Measurements from ENCODE around the gene HAUS5.

The HAUS5 gene

DNA sequence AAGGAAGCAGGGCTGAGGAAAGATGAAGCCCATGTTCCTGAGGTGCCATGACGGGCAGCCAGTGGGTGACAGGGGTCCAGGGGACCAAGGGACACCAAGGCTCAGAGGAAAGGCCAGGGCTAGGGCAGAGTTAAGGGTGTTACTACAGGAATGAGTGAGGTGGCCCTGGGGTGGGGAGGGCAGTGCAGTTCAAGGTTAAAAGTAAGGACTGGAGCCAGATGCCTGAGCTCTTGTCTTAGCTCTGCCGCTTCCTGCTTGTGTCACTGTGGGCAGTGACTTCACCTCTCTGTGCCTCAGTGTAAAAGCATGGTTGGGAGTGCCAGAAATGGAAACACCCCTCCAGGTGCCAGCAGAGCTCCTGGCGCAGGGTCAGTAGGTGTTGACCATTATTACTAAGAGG is 24.1 kb downstream of the HAUS5 start:
- no peak for TF ChIP-seq ZFX (IDR thresholded peaks at IDR 0.05; ENCODE audit: borderline replicate concordance)
- TF ChIP-seq, protein P1, sequence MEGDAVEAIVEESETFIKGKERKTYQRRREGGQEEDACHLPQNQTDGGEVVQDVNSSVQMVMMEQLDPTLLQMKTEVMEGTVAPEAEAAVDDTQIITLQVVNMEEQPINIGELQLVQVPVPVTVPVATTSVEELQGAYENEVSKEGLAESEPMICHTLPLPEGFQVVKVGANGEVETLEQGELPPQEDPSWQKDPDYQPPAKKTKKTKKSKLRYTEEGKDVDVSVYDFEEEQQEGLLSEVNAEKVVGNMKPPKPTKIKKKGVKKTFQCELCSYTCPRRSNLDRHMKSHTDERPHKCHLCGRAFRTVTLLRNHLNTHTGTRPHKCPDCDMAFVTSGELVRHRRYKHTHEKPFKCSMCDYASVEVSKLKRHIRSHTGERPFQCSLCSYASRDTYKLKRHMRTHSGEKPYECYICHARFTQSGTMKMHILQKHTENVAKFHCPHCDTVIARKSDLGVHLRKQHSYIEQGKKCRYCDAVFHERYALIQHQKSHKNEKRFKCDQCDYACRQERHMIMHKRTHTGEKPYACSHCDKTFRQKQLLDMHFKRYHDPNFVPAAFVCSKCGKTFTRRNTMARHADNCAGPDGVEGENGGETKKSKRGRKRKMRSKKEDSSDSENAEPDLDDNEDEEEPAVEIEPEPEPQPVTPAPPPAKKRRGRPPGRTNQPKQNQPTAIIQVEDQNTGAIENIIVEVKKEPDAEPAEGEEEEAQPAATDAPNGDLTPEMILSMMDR (IDR thresholded peaks at IDR 0.05), result no peak
- no peak overlapping the region for H3K27ac ChIP-seq

GRCh38 chr19:35637165-35637564 is 24.6 kb downstream of the HAUS5 start:
- no peak overlapping the region for H3K27ac ChIP-seq
- TF ChIP-seq, protein P1 (IDR thresholded peaks at IDR 0.05), result no peak
- TF ChIP-seq ZFX (IDR thresholded peaks at IDR 0.05; ENCODE audit: borderline replicate concordance), result no peak

- no peak overlapping the region for H3K27ac ChIP-seq
- TF ChIP-seq, protein P1 (IDR thresholded peaks at IDR 0.05), result no peak
- no peak for TF ChIP-seq ZFX (IDR thresholded peaks at IDR 0.05; ENCODE audit: borderline replicate concordance)
Observed at GRCh38 chr19:35639321-35639639, 26.7 kb downstream of the HAUS5 start.

GRCh38 chr19:35639863-35640262 is 27.3 kb downstream of the HAUS5 start:
- no peak overlapping the region for H3K27ac ChIP-seq
- TF ChIP-seq, protein P1 (IDR thresholded peaks at IDR 0.05), result no peak
- no peak for TF ChIP-seq ZFX (IDR thresholded peaks at IDR 0.05; ENCODE audit: borderline replicate concordance)

DNA sequence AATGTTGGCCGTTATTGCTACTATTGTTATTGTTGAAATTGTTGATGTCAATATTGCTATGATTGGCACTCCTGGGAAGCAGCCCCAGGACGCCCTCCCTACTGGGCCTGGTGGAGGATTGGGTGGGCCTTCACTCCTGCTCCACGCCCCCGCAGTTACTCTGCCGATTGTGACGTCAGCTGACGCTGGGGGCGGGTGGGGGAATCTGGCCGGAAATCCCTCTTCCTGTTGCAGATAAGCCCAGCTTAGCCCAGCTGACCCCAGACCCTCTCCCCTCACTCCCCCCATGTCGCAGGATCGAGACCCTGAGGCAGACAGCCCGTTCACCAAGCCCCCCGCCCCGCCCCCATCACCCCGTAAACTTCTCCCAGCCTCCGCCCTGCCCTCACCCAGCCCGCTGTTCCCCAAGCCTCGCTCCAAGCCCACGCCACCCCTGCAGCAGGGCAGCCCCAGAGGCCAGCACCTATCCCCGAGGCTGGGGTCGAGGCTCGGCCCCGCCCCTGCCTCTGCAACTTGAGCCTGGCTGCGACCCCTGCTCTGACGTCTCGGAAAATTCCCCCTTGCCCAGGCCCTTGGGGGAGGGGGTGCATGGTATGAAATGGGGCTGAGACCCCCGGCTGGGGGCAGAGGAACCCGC is 29.1 kb downstream of the HAUS5 start, which contains the start of gene ETV2:
Gene ETV2, plus strand, starts transcription at position 231 of the 637 bp plus-strand sequence. CDS start 716 bp downstream, outside the sequence.
- no peak within 1 kb of the TSS for H3K27ac ChIP-seq
- no peak for TF ChIP-seq ZFX (IDR thresholded peaks at IDR 0.05; ENCODE audit: borderline replicate concordance)
- TF ChIP-seq, protein P1 (IDR thresholded peaks at IDR 0.05), result no peak

- no peak overlapping the region for H3K27ac ChIP-seq
- TF ChIP-seq, protein P1 (IDR thresholded peaks at IDR 0.05), result no peak
- TF ChIP-seq ZFX (IDR thresholded peaks at IDR 0.05; ENCODE audit: borderline replicate concordance), result no peak
Observed at GRCh38 chr19:35642312-35642711, 29.8 kb downstream of the HAUS5 start.

DNA sequence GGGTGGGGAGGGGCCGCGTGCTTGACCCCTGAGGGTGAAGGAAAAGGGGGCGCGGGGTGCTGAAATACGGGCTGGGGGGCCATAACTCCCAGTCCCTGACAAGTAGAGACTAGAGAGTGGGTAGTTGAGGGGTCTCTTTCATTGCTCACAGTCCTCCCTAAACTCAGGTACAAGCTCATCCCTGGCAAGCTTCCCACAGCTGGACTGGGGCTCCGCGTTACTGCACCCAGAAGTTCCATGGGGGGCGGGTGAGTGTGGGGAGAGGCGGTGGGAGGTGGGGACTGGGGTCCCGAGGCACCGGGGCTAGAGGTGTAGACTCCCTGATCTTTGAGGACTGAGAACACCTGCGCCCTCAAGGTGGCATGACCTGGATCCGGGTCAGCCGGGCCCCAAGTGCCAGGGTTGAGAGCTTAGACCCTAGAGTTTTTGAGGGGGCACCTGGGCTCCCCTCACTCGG is 30.3 kb downstream of the HAUS5 start:
- H3K27ac ChIP-seq, result peak overlapping the region; percentile 91
- no peak for TF ChIP-seq ZFX (IDR thresholded peaks at IDR 0.05; ENCODE audit: borderline replicate concordance)
- TF ChIP-seq, protein P1 (IDR thresholded peaks at IDR 0.05), result no peak

Data from 22Rv1 (cell line).